GM19467 (cell line): Measurements from ENCODE around the gene CYP4F2.
"Not testable (repeated sequence)": the region's sequence is repeated elsewhere in the genome, so short reads cannot be mapped to it uniquely, and the experiment has no call there.

ENCODE experiments used
- ATAC-seq: cut with Tn5 transposase; IDR thresholded peaks from one replicate; pipeline ENCODE4 v1.9.1; 2021; ENCODE audit warnings: mild to moderate bottlenecking, moderate library complexity; ENCODE audit not compliant: unreplicated experiment

The CYP4F2 gene, protein sequence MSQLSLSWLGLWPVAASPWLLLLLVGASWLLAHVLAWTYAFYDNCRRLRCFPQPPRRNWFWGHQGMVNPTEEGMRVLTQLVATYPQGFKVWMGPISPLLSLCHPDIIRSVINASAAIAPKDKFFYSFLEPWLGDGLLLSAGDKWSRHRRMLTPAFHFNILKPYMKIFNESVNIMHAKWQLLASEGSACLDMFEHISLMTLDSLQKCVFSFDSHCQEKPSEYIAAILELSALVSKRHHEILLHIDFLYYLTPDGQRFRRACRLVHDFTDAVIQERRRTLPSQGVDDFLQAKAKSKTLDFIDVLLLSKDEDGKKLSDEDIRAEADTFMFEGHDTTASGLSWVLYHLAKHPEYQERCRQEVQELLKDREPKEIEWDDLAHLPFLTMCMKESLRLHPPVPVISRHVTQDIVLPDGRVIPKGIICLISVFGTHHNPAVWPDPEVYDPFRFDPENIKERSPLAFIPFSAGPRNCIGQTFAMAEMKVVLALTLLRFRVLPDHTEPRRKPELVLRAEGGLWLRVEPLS

DNA sequence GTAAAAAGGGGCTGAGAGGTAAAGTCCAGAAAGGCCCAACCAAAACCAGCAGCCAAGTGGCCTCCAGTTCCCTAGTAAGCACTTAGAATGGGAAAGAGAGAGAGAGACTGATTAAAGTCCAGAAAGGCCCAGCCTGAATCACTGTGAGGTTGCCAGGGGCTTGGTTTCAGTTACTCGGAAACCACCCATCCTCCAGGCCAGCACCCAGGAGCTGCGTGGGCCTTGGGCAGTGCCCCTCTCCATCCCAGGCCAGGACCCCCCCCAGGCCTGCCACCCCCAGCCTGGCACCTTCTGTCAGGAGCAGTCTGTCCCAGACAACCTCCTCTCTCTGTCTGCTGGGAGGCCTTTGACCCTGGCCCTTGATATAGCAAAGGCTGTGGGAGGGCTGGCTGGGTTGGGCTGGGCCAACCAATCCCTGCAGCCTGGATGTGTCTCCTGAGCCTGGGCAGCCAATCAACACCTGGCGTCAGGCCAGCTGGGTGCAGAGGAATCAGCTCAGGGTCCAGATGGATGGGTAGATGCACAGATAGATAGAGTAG lies at the start of gene CYP4F2:
Gene CYP4F2, minus strand, starts transcription at position 337 of the 539 bp plus-strand sequence. CDS start 463 bp downstream, outside the sequence.
- no peak for ATAC-seq

DNA sequence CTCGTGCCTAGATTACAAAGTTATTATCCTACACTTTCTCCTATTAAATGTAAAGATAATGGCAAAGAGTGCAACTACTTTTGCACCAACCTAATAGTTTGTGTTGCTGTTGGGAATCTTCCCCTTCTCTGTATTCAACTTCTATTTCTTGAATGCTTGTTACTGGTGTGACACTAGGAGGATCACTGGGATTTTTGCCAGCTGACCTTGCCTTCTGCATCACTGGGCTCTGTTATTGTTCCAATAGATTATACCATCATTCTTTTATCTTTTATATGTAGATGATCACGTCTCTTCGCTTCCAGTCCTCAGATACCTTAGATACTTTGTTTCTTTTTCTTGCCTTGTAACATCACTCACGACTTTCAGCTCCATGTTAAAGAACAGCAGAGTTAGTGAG lies 47.4 kb upstream of the CYP4F2 start:
- ATAC-seq, result no peak

DNA sequence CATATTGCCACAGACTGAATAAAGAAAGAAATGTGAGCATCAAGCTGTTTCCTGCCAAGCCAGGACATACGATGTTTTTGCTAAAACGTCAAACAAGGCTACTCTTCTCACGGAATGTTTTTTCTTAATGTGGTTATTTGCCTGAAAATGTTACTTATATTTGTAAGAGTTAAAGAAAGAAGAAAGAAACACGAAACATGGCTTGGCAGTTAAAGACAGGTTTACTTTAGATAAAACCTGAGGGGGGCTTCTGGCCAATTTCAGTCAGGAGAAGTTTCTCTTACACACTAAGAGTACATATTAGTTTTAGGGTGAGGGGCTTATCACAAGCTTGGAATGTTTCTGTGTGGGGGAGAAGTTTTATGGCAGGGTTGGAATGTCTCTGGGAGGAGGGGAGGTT lies 46.5 kb upstream of the CYP4F2 start:
- no peak for ATAC-seq

DNA sequence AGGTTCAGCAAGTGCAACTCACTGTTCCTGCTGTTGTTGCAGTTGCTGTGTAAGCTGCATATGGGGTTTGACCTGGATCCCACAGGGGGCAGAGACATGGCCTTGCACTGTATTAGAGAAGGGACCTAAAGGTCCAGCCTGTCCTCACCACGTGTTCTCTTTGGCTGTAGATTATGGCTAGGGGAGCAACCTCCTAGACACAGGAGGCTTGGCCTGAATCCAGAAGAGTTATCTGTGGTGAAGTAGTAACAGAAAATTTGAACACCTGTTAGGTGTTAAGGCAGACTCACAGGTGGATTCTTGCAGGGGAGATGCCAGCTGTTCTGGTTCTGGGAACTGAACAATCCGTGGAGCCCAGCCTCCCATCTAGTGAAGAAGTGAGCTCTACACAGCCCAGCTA lies 39.9 kb upstream of the CYP4F2 start:
- no peak for ATAC-seq

DNA sequence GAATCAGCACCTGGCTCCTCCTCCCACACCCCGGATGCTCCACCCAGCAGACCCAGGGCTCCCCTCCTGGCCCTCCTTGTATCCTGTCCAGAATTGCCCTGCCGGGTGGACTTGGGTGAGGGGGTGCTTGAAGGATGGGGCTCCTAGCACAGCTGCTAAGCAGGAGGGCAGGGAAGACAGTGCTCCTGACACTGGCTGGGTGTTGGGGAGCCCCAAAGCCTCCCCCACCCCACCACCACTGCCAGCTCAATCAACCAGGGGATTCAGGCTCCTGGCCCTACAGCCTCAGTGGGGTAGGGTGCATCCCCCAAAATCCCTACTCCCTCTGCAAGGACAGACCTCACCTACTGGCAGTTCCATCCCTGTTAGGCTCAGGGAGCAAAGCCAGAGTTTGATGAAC lies 39.1 kb upstream of the CYP4F2 start:
- ATAC-seq, result no peak

DNA sequence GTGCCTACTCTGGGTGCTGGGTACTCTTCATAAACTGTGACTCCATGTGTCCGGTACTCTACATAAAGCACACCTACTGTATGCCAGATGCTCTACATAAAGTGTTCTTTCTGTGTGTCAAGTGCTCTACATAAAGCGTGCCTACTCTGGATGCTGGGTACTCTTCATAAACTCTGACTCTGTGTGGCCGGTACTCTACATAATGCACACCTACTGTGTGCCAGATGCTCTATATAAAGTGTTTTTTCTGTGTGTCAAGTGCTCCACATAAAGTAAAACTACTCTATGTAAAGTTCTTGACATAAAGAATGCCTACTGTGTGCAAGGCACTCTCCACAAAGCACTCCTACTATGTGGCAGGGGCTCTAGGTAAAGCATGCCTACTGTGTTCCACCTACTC lies 38.3 kb upstream of the CYP4F2 start:
- no peak for ATAC-seq

DNA sequence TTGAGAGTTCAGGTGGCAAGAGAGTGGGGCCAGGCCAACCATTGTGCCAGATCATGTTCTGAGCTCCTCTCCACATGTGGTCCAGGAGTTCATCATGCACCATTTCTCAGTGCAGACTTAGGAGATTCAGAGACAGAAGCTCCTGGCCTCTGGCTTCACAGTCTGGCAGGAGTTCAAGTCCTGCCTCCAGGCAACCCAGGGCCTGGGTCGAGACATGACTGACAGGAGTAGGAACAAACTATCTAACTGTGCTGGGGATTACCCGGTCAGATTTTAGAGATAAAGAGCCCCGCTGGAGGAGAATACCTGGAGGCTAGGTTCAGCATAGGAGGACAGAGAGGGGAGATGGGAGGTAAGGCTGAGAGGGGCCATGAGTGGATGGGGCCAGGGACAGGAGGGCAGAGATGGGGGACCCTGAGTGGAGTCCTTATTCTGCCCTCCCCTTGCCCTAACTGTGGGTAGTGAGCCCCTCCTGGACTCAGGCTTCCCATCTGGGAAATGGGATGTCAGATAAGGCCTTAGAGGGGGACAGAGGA lies 37.4 kb upstream of the CYP4F2 start:
- ATAC-seq, result no peak

DNA sequence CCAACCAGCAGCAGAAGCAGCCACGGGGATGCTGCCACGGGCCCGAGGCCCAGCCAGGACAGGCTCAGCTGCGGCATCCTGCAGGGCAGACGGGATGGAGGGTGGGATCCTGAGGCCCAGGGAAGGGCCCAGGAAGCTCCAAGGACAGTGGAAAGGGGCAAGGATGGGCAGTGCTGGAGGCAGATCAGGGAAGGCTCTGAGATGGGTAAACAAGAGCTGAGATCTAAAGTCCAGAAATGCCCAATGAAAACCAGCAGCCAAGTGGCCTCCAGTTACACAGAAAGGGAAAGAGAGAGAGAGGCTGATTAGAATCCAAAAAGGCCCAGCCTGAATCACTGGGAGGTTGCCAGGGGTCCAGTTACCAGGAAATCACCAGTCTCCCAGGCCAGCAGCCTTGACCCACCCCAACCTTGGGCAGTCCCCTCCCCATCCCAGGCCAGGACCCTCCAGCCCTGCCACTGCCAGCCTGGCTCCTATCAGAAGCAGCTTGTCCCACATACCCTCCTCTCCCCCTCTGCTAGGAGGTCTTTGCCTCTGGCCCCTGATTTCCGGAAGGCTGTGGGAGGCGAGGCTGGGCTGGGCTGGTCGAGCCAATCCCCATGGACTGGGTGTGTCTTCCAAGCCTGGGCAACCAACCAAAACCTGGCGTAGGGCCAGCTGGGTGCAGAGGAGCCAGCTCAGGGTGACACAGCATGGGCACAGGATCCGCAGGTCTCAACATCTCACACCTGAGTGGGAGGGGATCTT lies 36.6 kb upstream of the CYP4F2 start, which contains the start of gene CYP4F11:
Gene CYP4F11, minus strand, starts transcription at position 198 of the 747 bp plus-strand sequence. Its CDS starts 121 bp downstream, at position 77.
- no peak for ATAC-seq

DNA sequence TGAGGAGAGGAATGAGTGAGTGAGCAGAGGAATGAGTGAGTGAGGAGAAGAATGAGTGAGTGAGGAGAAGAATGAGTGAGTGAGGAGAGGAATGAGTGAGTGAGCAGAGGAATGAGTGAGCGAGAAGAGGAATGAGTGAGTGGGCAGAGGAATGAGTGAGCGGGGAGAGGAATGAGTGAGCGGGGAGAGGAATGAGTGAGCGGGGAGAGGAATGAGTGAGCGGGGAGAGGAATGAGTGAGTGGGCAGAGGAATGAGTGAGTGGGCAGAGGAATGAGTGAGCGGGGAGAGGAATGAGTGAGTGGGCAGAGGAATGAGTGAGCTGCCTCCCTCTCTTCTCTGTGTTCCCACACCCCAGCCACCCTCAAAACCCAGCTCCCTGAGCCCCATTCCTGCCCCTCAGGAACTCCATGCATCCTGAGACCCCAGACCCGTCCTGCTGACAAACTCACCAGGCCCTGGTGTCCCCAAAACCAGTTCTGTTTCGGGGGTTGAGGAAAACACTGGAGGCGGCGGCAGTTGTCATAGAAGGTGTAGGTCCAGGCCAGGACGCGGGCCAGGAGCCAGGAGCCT lies 36.0 kb upstream of the CYP4F2 start:
- ATAC-seq, result not testable (repeated sequence)

DNA sequence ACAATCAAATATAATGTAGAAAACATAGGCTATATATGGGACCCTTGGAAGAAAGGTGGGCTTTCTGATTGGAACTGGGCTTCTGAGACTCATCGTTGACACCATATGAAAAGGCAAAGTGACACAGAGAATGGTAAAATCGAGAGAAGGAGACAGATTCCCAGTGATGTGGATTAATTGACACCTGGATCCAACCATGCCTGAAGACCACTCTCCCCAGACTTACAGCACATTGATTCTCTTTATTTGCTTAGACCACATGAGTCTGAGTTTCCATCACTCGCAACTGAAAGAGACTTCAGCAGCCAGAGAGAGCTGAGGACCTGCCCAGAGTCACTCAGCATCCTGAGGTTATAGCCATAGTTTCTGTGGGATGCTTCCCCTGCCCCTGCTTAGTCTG lies 30.4 kb upstream of the CYP4F2 start:
- no peak for ATAC-seq

DNA sequence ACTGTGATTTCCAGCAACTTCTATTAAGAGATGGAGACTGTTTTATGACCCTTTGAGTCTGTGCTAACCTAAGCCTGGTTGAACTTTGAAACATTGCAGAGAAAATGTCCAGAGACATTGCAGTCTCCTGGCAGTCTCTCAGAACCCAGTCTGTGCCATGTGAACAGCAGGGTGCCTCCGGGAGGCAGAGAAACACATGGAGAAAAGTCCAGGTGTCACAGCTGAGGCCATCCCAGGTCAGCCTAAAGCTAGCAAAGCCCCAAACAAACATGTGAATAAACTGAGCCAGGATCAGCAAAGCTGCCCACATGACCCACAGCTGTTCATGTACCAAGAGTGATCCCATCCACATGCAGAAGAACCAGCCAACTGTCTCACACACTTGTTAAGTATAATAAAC lies 28.6 kb upstream of the CYP4F2 start:
- ATAC-seq, result no peak

DNA sequence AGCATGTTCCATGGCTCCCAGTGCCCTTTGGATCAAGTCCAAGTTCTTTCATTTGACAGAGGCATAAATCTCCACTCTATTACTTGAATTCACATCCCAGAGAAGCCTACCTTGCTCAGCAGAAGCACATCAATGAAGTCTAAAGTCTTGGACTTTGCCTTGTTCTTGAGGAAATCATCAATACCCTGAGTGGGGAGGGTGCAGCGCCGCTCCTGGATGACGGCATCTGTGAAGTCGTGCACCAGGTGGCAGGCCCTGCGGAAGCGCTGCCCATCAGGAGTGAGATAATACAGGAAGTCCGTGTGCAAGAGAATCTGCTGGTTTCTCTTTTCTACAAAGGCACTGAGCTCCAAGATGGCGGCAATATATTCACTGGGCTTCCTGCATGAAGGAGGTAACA lies 25.8 kb upstream of the CYP4F2 start:
- ATAC-seq, result no peak

DNA sequence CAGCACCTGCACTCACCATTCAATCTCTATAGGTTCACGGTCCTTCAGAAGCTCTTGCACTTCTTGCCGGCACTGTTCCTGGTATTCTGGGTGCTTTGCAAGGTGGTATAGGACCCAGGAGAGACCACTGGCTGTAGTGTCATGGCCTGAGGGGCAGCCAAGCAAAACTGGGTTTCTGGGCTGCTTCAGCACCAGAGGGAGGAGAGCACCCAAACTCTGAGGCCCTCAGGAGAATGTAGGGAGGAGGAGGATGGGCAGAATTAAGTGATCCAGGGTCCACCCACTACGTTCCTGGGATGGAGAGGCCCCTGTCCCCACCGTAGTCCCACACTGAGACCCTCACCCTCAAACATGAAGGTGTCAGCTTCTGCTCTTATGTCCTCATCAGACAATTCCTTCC lies 24.1 kb upstream of the CYP4F2 start:
- no peak for ATAC-seq

DNA sequence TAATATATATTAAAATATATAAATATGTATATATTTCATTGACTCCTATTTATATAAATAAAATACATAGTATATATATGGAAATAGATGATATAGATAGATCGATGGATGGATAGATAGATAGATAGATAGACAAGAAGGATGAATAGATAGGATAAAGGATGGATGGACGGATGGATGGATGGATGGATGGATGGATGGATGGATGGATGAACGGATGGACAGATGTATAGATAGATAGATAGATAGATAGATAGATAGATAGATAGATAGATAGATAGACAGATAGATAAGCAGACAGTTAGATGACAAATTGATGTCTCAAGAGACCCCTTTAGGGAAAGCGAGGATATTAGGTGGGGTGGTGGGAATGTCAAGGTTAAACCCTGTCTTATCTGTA lies 21.4 kb upstream of the CYP4F2 start:
- no peak for ATAC-seq

DNA sequence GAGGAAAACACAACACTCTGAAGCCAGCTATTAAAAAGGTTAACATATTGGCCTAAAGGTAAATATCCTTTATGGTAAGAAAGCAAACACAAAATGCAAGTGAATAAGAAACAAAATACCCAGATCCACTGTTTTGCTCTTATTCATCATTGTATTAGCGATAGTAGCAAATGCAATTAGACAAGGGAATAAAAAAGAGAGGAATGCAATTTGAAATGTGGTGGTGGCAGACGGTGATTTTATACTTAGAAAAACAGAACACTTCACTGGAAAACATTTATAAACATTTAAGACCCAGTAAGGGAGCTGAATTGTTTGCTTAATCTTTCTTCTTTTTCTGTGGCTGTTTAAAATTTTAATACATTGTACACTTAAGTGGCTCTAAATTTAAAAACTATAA lies 17.2 kb upstream of the CYP4F2 start:
- no peak for ATAC-seq

DNA sequence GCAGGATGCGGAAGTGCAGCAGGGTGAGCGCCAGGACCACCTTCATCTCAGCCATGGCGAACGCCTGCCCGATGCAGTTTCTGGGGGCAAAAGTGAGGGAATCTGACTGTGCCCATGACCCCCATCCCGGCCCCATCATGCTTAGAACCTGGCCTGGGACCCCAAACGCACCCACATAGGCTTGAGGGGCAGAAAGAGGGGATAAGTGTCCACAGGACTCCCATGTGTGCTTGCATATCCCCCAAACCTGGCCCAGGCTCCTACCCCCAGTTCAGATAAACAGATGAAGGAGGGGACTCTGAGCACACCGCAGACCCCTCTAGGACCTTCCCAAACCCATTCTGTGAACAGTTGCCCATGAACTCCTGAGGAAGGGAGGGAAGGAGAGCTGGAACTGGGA lies 16.0 kb upstream of the CYP4F2 start:
- ATAC-seq, result no peak

DNA sequence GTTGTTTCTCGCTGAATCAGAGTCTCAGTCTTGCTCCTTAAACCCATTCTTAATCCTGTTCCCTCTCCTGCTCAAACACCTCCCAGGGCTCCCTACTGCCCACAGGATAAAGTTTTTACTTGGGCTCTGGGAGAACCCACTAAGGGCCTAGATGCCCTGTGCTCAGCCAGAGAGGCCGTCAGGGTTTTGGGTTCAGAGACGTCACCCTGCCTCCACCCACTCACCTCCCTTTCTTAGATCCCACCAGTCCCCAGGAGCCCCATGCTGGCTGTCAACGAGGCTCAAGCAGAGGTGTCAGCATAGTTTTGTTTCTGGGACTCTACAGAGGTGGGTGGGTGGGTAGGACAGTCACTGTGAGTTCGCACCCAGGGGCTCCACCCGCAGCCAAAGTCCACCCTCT lies 15.5 kb upstream of the CYP4F2 start:
- no peak for ATAC-seq

DNA sequence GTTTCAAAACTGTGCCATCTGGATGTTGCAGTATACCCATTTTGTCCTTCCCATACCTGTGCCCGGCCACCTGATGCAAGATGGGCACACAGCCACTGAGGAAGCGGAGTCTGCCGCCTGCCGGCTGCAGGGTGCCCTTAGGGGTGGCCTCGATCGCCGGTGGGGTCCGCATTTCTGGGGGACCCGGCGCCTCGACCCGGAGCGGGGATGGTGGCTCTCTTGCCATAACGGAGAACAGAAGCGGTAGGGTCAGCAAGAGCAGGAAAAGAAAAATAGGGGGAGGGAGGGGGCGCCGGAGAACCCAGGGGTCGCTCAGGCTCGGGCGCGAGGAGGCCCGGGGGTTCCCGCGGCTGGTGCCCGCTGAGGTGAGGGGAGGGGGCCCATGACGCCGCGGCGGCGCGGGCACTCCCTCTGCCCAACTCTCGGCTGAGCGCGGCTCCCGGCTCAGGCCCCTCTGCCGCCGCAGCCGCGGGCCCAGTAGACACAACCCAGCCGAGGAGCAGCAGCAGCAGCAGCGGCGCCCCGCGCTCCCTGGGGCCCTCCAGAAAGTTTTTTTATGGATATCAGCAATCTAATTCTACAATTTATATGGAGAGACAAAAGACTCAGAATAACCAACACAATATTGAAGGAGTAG lies 13.8 kb upstream of the CYP4F2 start:
- ATAC-seq, result no peak

DNA sequence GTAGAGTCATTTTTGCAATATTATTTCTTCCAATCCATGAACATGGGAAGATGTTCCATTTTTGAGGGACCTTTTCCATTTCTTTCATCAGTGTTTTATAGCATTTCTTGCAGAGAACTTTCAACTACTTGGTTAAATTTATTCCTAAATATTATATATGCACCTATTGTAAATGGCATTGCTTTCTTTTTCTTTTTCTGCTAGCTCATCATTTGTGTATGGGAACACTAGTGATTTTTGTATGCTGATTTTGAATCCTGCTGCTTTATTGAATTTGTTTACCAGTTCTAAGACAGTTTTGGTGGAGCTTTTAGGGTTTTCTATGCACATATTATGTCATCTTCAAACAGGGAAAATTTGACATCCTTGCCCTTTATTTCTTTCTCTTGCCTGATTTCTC lies 7.2 kb upstream of the CYP4F2 start:
- no peak for ATAC-seq

DNA sequence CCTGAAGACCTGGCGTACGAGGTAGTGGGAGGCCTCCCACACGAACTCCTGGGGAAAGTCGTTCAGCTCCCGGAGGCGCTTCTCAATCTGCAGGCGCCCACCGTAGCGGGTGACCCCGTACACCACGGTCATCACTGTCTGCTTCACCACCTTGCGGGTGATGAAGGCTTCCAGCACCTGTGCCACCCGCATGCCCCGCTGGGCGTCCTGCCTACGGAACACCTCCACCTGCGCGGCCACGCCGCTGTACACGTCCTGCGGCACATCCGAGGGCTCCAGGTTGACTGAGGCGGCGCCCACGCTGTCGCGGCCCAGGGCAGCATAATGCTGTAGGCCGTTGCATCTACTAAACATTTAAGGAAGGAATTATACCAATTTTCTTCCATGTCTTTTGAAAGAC lies 5.0 kb upstream of the CYP4F2 start:
- not testable (repeated sequence) for ATAC-seq

DNA sequence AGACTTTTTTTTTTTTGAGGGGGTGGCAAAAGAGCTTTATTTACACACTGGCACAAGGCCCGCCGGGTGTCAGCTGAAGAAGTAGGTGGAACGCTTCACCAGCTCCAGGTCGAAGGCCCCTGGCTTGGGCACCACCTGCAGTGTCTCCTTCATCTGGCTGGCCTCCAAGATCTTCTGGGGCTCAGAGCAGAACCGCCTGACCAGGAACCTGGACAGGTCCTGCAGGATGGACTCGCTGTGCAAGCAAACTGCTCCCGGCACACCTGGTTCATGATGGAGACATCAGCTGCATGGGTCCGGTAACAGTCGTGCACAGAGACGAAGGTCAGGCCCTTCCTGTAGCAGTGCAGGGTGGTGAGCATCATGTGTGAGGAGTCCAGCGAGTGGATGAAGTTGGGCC lies 4.4 kb upstream of the CYP4F2 start:
- no peak for ATAC-seq
